Right renal cortex interstitium (tissue), 3 donors: Measurements from ENCODE around the gene KLK2. TPM values are rescaled to one million over a fixed set of nuclear protein-coding genes. Genes with fewer than 3 reads are reported as not detected.

Experiments used
- DNase-seq, 3 donors: peaks; one replicate each; pipeline ENCODE4 v3.0.0-alpha.2; 2013; ENCODE audit warnings: low read depth in 3 of 3, low spot score in 2 of 3
- polyA plus RNA-seq, 3 donors: library from polyadenylated mRNA; unstranded; fragments of 120-200 nt; gene quantifications; one replicate each; pipeline ENCODE4 v1.2.1, GENCODE V29; 2013; ENCODE audit not compliant: insufficient read length in 3 of 3

Gene KLK2
- polyA plus RNA-seq, 3 donors: 0.18 to 0.22 (median 0.21) TPM

DNA sequence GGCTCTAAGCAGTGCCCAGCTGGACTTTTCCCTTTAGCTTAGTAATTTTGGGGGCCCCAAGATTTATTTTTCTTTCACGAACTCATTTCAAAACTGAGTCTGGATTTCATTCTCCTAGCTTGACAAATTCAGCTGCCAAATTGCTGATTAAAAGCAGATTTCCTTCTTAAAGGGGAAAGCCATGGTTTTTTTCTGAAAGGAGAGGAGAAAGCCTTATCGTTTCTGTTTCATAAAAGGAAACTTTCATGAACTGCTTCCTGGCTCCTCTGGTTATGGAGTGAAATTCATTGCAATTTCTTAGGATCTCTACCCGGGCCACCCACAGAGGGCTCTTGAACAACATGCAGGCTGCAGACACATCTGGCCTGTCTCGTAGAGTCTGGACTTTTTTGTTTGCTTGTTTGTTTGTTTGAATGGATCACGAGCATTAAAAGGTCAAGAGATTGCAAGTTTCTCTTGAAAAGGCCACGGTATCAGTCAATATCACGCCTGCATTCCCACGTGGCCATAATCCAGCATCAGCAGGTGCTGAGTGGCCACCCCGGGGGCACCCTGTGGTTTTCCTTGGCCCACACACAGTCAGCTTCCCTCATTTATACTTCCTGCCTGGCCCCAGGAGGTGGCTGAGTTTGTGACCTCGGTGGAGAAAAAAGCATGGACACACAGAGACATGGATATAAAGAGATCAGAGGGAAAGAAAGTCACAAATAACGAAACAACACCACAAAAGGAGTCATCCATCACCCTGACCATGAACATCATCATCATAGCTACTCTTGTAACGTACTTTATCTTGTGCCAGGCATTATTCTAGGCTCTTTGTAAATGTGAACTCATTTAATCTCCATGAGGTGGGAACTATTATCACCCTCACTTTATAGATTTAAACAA lies 48.4 kb downstream of the KLK2 start:
- no peak for DNase-seq

DNA sequence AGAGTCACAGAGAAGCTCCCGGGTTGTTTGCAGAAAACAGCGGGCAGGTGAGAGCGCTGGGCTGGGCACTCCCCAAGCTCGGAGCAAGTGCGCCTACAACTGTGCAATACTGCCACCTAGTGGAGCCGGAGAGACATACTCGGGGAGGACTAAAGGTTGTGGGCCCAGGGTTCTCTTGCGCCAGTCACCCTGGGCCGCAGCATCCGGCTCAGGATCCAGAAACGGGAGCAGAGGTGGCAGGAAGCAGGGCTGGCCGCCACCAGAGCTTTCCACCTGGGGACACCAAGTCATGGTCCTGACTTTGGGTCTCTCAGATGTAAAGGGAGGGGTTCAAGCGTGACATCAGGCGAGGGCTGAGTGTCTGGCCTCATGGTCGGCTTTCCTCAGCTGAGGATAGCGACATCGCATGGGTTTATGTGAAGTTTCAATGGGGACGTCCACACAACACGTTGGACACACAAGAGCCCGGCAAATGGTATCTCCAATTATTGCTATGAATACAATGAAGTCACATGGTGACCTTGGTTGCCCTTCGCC lies 49.1 kb downstream of the KLK2 start:
- DNase-seq: peak; percentile 65 to 75 (median 72)

DNA sequence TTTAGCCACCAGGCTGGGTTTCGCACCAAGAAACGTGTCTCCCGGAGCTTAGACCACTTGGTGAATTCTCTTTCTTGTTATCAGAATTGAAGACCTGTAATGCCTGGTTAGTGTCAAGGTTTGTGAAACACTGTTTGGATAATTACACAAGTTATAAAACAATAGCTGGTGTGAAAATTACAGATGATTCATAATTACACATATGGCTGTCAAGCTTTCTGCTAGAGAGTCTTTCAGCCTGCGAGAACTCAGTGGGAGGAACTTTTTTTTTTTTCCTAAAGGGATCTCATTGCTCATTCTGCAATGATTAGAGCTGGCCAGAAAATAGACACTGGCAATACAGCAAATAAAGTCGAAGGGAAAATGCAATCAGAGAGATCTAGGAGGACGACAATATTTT lies 51.3 kb downstream of the KLK2 start:
- DNase-seq: no peak

DNA sequence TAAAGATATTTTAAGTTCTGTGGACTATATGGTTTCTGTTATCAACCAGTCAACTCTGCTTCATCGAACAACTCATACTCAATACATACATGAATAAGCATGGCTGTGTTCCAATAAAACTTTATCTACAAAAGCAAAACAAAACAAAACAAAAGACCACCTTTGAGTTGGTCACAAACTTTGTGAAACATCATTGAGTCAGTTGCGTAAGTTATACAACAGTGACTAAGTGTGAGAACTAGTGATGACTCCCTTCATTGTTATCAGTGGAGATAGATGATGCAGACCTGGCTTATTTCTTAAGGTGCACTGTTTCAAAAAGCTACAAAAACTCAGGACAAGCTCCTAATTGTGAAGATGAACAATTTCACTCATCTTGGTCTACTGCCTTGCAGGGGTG lies 52.5 kb downstream of the KLK2 start:
- no peak for DNase-seq

GRCh38 chr19:50926144-50926543 lies 52.9 kb downstream of the KLK2 start:
- DNase-seq: no peak

DNA sequence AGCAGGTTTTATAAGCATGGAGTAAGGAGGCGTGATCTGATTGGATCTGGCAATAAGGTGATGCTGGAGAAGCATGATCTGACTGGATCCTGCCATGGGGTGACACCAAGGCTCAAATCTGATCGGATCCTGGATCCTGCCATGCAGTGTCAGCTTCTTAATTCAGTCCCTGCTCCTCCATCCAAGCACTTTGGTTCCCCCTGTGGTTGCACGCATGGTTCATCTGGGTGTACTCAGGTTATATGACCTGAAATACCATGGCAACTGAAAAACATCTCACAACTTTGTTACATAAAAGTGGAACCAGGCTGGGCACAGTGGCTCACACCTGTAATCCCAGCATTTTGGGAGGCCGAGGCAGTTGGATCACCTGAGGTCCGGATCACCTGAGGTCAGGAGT lies 55.6 kb downstream of the KLK2 start:
- no peak for DNase-seq

Other genes with a start within 250 kb of the KLK2 start
- gene SYT3, start 233.6 kb upstream of the KLK2 start, polyA plus RNA-seq: 1 to 10 TPM in 1 of 3 donors, under 1 TPM in 2; 0.47 to 1.0 (median 0.65) TPM
- 1 to 10 TPM; 1.7 to 3.8 (median 2.5) TPM for gene C19orf81, start 224.0 kb upstream of the KLK2 start, polyA plus RNA-seq
- gene SHANK1, start 153.6 kb upstream of the KLK2 start, polyA plus RNA-seq: 1 to 10 TPM; 3.5 to 5.0 (median 4.9) TPM
- 10 to 100 TPM; 25.3 to 29.9 (median 27.2) TPM for gene CLEC11A, start 150.1 kb upstream of the KLK2 start, polyA plus RNA-seq
- gene GPR32, start 103.0 kb upstream of the KLK2 start, polyA plus RNA-seq: not detected
- under 1 TPM in 2 of 3 donors, not detected in 1; 0.13 to 0.15 TPM for gene ACP4, start 83.0 kb upstream of the KLK2 start, polyA plus RNA-seq
- 1 to 10 TPM; 1.7 to 1.8 (median 1.8) TPM for gene KLK1, start 49.7 kb upstream of the KLK2 start, polyA plus RNA-seq
- gene KLK15, start 39.9 kb upstream of the KLK2 start, polyA plus RNA-seq: not detected
- gene KLK3, start 18.5 kb upstream of the KLK2 start, polyA plus RNA-seq: under 1 TPM; 0.24 to 0.53 (median 0.42) TPM
- gene KLK4, start 38.0 kb downstream of the KLK2 start, polyA plus RNA-seq: not detected
- 1 to 10 TPM; 1.6 to 2.7 (median 2.0) TPM for gene KLK5, start 79.6 kb downstream of the KLK2 start, polyA plus RNA-seq
- 10 to 100 TPM; 34.4 to 49.0 (median 41.2) TPM for gene KLK6, start 96.2 kb downstream of the KLK2 start, polyA plus RNA-seq
- gene KLK7, start 110.5 kb downstream of the KLK2 start, polyA plus RNA-seq: 1 to 10 TPM; 4.0 to 9.4 (median 5.5) TPM
- gene KLK8, start 128.2 kb downstream of the KLK2 start, polyA plus RNA-seq: 1 to 10 TPM; 1.2 to 1.9 (median 1.4) TPM
- gene KLK10, start 146.3 kb downstream of the KLK2 start, polyA plus RNA-seq: under 1 TPM; 0.15 to 0.19 (median 0.18) TPM
- gene KLK11, start 153.2 kb downstream of the KLK2 start, polyA plus RNA-seq: under 1 TPM; 0.16 to 0.24 (median 0.22) TPM
- gene KLK12, start 161.6 kb downstream of the KLK2 start, polyA plus RNA-seq: not detected
- under 1 TPM; 0.33 to 0.72 (median 0.62) TPM for gene KLK13, start 191.7 kb downstream of the KLK2 start, polyA plus RNA-seq
- gene KLK14, start 209.4 kb downstream of the KLK2 start, polyA plus RNA-seq: under 1 TPM; 0.14 to 0.17 (median 0.15) TPM
- 1 to 10 TPM; 2.2 to 2.8 (median 2.4) TPM for gene CTU1, start 235.0 kb downstream of the KLK2 start, polyA plus RNA-seq